ENCODE measurements around the gene IMPDH2.
A peak's percentile ranks its signal among the peaks of the same experiment; 100 is the strongest.

Gene IMPDH2

DNA sequence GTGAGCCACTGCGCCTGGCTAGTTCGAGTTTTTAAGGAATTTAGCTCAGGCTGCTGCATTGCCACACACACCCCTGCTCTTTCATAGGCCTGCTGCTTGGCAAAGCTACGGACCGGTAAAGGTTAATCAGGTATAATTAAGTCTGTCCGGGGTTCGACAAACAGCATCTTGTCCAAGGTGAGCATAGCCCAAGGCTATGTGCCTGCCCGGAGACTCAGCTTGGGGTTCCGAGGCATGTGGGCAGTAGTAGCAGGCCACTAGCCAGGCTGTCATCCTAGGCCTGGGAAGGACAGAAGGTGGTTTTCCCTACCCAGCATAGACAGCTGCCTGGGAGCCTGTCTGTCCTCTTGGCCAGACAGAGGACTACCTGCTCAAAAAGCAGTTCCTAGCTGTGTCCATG is 32.6 kb downstream of the IMPDH2 start:
- TF ChIP-seq, protein P1, sequence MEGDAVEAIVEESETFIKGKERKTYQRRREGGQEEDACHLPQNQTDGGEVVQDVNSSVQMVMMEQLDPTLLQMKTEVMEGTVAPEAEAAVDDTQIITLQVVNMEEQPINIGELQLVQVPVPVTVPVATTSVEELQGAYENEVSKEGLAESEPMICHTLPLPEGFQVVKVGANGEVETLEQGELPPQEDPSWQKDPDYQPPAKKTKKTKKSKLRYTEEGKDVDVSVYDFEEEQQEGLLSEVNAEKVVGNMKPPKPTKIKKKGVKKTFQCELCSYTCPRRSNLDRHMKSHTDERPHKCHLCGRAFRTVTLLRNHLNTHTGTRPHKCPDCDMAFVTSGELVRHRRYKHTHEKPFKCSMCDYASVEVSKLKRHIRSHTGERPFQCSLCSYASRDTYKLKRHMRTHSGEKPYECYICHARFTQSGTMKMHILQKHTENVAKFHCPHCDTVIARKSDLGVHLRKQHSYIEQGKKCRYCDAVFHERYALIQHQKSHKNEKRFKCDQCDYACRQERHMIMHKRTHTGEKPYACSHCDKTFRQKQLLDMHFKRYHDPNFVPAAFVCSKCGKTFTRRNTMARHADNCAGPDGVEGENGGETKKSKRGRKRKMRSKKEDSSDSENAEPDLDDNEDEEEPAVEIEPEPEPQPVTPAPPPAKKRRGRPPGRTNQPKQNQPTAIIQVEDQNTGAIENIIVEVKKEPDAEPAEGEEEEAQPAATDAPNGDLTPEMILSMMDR (IDR thresholded peaks at IDR 0.05; ENCODE audit: extremely low read depth, missing control alignments) = no peak
- DNase-seq (ENCODE audit: low spot score) = no peak

DNA sequence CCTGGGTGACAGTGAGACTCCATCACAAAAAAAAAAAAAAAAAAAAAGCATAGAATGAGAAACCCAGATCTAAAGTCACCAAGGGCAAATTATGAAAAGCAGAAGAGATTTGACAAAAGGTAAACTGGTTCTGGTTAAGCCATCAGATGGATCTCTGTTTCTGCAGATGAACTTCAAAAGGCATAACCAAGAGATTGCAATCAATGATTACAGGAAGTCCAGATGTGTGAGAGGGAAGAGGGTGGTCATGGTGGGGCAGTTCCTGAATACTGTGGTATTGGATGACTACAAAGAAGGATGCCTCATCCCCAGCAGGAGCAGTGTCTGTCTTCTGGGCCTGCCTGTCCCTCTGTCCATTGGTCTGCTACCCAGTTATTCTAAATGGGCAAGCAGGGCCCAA is 35.4 kb downstream of the IMPDH2 start:
- DNase-seq (ENCODE audit: low spot score) = no peak
- TF ChIP-seq, protein P1 (IDR thresholded peaks at IDR 0.05; ENCODE audit: extremely low read depth, missing control alignments) = no peak

DNA sequence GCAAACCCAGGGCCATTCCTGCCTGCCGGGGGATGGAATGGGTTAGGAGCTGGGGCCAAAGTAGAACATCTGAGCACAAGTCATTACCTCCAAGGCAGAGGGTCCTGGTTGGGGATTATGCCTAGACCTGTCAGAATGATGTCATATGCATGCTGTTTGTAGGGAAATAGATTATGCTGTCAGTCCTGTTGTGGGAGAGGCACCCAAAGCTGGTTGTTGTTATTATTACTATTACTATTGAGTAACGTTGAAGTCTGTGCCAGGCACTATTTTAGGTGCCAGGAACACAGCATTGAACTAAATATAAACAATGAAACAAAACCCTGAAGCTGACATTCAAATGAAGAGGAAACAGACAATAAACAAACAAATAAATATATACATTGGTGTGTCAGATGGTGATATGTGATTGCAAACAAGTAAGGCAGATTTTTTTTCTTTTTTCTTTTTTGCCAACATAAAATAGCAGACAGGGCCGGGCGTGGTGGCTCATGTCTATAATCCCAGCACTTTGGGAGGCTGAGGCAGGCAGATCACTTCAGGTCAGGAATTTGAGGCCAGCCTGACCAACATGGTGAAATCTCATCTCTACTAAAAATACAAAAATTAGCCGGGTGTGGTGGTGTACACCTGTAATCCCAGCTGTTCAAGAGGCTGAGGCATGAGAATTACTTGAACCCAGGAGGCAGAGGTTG is 37.2 kb downstream of the IMPDH2 start:
- no peak for DNase-seq (ENCODE audit: low spot score)
- TF ChIP-seq, protein P1 (IDR thresholded peaks at IDR 0.05; ENCODE audit: extremely low read depth, missing control alignments) = no peak

DNA sequence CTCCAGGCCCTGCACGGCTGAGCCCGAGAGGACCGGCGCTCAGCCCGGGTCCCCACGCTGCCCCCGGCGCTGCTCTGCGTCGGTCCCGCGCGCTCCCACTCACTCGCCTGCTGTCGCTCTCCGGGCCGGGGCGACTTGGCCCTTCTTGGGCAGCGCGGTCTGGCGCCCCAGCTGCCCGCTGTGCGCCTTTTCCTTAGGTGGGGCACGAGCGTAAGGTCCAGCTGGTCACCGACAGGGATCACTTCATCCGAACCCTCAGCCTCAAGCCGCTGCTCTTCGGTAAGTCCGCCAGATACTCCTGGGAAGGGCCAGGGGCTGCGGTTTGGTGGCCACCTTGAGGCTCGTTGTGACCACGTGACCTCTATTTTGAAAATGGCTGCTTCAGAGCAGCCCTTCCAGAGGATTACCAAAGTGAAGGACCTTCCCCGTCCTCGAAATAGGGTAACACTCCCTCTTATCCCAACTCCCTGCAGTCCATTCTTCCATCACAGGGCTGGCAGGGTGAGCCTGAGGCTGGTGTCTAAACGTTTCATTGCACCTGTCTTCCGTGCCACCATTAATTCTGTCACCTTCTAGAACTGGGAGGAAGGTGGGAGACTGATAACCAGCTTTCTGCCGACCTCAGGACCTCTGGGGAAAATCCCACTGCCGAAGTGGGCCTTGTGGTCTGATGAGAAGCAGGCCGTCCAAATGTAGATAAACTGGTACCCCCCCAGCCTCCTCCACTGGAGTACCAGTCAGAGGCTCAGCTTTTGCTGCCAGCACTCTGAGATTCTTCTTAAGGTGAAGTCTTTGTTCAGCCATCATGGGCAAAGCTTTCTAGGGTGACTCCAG is 38.3 kb downstream of the IMPDH2 start:
- TF ChIP-seq, protein P1 (IDR thresholded peaks at IDR 0.05; ENCODE audit: extremely low read depth, missing control alignments) = no peak
- DNase-seq (ENCODE audit: low spot score) = peak; percentile 51

DNA sequence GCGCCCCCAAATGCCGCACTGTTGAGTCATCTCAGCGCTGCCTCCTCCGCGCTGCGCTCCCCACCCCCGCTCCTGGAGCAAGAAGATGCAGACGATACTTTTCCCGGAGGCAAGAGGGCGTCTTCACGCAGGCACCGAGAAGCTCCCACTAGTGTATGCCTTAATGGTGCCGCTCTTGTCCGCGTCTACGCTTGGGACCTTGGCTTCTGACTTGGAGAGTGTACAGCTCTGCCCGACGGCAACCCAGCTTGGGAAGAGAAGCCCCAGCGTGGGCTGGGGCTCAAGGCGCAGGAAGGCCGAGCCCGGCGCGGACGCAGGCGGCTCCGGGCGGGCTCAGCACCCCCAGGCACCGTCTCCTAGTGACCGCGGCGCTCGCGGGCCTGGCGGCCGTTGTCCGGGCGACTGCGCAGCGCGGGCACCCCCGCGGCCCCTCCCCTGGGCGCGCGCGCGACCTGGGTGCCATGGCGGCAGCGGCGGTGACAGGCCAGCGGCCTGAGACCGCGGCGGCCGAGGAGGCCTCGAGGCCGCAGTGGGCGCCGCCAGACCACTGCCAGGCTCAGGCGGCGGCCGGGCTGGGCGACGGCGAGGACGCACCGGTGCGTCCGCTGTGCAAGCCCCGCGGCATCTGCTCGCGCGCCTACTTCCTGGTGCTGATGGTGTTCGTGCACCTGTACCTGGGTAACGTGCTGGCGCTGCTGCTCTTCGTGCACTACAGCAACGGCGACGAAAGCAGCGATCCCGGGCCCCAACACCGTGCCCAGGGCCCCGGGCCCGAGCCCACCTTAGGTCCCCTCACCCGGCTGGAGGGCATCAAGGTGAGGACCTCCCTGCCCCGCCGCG is 39.2 kb downstream of the IMPDH2 start, which contains the start of gene P4HTM:
TSS of gene P4HTM (plus strand) at position 446 of the 840 bp plus-strand sequence. CDS start at position 462, 16 bp downstream.
- peak; percentile 85 for DNase-seq (ENCODE audit: low spot score)
- TF ChIP-seq, protein P1 (IDR thresholded peaks at IDR 0.05; ENCODE audit: extremely low read depth, missing control alignments) = peak; percentile 25

DNA sequence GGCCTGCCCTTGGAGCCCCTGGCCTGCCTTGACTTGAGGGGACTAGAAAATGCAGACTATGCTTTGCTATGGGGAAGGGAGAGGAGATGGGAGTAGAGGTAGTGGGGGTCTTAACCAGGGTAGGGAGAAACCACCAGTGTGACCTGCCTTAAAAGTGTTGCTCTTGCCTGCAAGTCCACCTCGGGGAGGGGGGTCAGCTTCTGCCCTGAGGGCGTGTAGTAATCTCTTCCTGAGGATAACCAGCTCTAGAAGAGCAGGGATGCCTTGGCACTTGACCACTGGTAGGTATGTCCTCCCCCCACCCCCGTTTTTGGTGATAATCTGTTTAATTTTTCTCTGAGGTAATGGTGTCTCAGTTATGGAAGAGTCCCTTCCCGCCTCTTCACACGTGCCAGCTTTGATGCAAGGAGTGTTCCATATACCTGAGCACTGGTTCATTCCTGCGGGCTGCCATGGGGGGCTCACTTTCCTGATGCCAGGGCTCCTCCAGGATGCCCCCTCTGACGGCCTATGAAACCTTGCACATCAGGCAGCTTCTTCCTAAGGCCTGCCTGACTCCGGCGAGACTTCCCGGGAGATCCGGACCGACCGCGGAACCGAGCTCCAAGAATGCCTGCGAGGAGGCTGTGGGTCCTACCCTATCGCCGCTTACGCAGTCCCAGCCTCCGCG is 39.9 kb downstream of the IMPDH2 start:
- DNase-seq (ENCODE audit: low spot score) = no peak
- TF ChIP-seq, protein P1 (IDR thresholded peaks at IDR 0.05; ENCODE audit: extremely low read depth, missing control alignments) = no peak
